Keratinocyte (primary cell): ENCODE measurements around the gene SREBF2. TPM values are rescaled to one million over a fixed set of nuclear protein-coding genes. Genes with fewer than 3 reads are reported as not detected.

Source experiments
- DNase-seq: peaks from one replicate; pipeline ENCODE4 v3.0.0-alpha.2; 2011; ENCODE audit warnings: low read depth, missing footprints, low spot score
- FAIRE-seq: peaks from 2 replicates; lab custom pipeline; 2011; peaks lifted over from hg19 to GRCh38; lab: Jason Lieb, UNC
- H2AFZ ChIP-seq: 2 replicates; pipeline ENCODE4 v1.6.0; 2012; ENCODE audit warnings: low read length, control low read depth, inconsistent platforms; ENCODE audit not compliant: control insufficient read depth
- H3K27ac ChIP-seq: 2 replicates; pipeline ENCODE4 v1.5.1; 2011; ENCODE audit warnings: low read length; ENCODE audit not compliant: control insufficient read depth, insufficient read depth
- H3K27me3 ChIP-seq: 3 replicates; pipeline ENCODE4 v1.6.0; 2011; ENCODE audit warnings: low read length; ENCODE audit not compliant: control insufficient read depth, insufficient read depth; ENCODE audit errors: extremely low read depth
- H3K36me3 ChIP-seq, 2 experiments: 2 replicates in 1 of 2; 3 replicates in 1 of 2; pipeline ENCODE4 v1.5.1; 2011; ENCODE audit warnings: low read length in 2 of 2, mild to moderate bottlenecking in 1 of 2; ENCODE audit not compliant: control insufficient read depth in 2 of 2, insufficient read depth in 2 of 2; ENCODE audit errors: extremely low read depth in 1 of 2
- H3K4me1 ChIP-seq: 3 replicates; pipeline ENCODE4 v1.5.1; 2011; ENCODE audit warnings: low read length; ENCODE audit not compliant: control insufficient read depth, insufficient read depth; ENCODE audit errors: extremely low read depth
- H3K4me2 ChIP-seq: 3 replicates; pipeline ENCODE4 v1.6.0; 2011; ENCODE audit warnings: low read depth, low read length; ENCODE audit not compliant: control insufficient read depth, insufficient read depth; ENCODE audit errors: extremely low read depth
- H3K4me3 ChIP-seq, 3 experiments: fragments of 200-600 bp in 1 of 3; sonication (generic) in 1 of 3; 2 replicates in 2 of 3; 3 replicates in 1 of 3; pipeline ENCODE4 v1.5.1; 2011 to 2016; ENCODE audit warnings: low read length in 3 of 3, mild to moderate bottlenecking in 3 of 3, control low read depth in 2 of 3, inconsistent platforms in 1 of 3, low read depth in 1 of 3, mixed read lengths in 1 of 3, mixed run types in 1 of 3, moderate library complexity in 1 of 3; ENCODE audit not compliant: control insufficient read depth in 2 of 3, insufficient read depth in 2 of 3; ENCODE audit errors: extremely low read depth in 1 of 3
- H3K79me2 ChIP-seq: 2 replicates; pipeline ENCODE4 v1.6.0; 2012; ENCODE audit warnings: low read length; ENCODE audit not compliant: control insufficient read depth, insufficient read depth
- H3K9ac ChIP-seq: 3 replicates; pipeline ENCODE4 v1.6.0; 2011; ENCODE audit warnings: low read length; ENCODE audit not compliant: control insufficient read depth, insufficient read depth; ENCODE audit errors: extremely low read depth
- H3K9me1 ChIP-seq: 3 replicates; pipeline ENCODE4 v1.6.0; 2011; ENCODE audit warnings: low read length; ENCODE audit not compliant: control insufficient read depth, insufficient read depth; ENCODE audit errors: extremely low read depth
- H3K9me3 ChIP-seq: 2 replicates; pipeline ENCODE4 v1.5.1; 2012; ENCODE audit warnings: low read depth, low read length; ENCODE audit not compliant: control insufficient read depth
- H4K20me1 ChIP-seq: 3 replicates; pipeline ENCODE4 v1.6.0; 2011; ENCODE audit warnings: low read length; ENCODE audit not compliant: control insufficient read depth, insufficient read depth; ENCODE audit errors: extremely low read depth
- CTCF ChIP-seq, 3 experiments: IDR thresholded peaks in 1 of 3; conservative IDR thresholded peaks in 1 of 3; optimal IDR thresholded peaks in 1 of 3; 2 replicates in 2 of 3; 3 replicates in 1 of 3; pipeline versions ENCODE3 to v1.5.1; 2011; ENCODE audit warnings: low read length in 3 of 3, mild to moderate bottlenecking in 3 of 3, moderate library complexity in 2 of 3, control low read depth in 1 of 3, inconsistent platforms in 1 of 3; ENCODE audit not compliant: insufficient read depth in 2 of 3; ENCODE audit errors: extremely low read depth in 1 of 3
- EZH2 ChIP-seq: IDR thresholded peaks from one replicate; pipeline ENCODE4 v1.6.1; 2012; ENCODE audit warnings: inconsistent platforms, mild to moderate bottlenecking, low read length, moderate library complexity
- dilution Hi-C: fragments of 300-500 bp; cut with MboI; formaldehyde crosslinking; loops from one replicate; pipeline ENCODE4 v1.7.0; 2020; ENCODE audit warnings: low sequenced_read_pairs; ENCODE audit not compliant: extremely low pct_ligation_motif_present
- polyA plus RNA-seq, 5 experiments: library from polyadenylated mRNA; depleted of rRNA in 3 of 5; stranded (reverse) in 3 of 5; stranded (forward) in 1 of 5; unstranded in 1 of 5; fragments of >200 nt; gene quantifications; 1 replicate in 1 of 5; 2 replicates in 3 of 5; 3 replicates in 1 of 5; pipeline versions ENCODE4 v1.2.1 to v1.2.3, GENCODE V29; 2011 to 2012; ENCODE audit warnings: missing spikeins in 2 of 5, low read depth in 1 of 5, low replicate concordance in 1 of 5
- small RNA-seq, 3 experiments: library from RNA; depleted of rRNA; stranded (forward); fragments of <200 nt; gene quantifications; one replicate each; pipeline ENCODE3, GENCODE V24; 2012; ENCODE audit warnings: low read depth in 3 of 3, low replicate concordance in 1 of 3; ENCODE audit not compliant: insufficient read length in 3 of 3

SREBF2 gene
- polyA plus RNA-seq, 1 donor (not counting 4 experiments of a cell fraction or from before 2014, with no cell fraction given), result 57.5 TPM

- Histone ChIP-seq H4K20me1 (no peaks in the 10 kb centered on the region), H3K27ac (no peak within 1 kb of the TSS), H3K36me3 (no peaks in the 10 kb centered on the region), H3K9me1 (no peaks in the 10 kb centered on the region), H3K9ac (no peak within 1 kb of the TSS), H2AFZ (no peak within 1 kb of the TSS), H3K9me3 (no peaks in the 10 kb centered on the region), H3K4me1 (peaks cover 4% of the 10 kb centered on the region), H3K4me2 (no peak within 1 kb of the TSS), H3K4me3 (no peak within 1 kb of the TSS), H3K79me2 (no peaks in the 10 kb centered on the region), H3K27me3 (no peaks in the 10 kb centered on the region)
- no peak for TF ChIP-seq CTCF (optimal IDR thresholded peaks at IDR 0.05 in 1 of 3, IDR thresholded peaks at IDR 0.05 in 1 of 3, conservative IDR thresholded peaks at IDR 0.05 in 1 of 3; ENCODE audit: extremely low read depth in 1 of 3, insufficient read depth in 2 of 3, low read length in 3 of 3)
- TF ChIP-seq EZH2, result no peak
- FAIRE-seq, result no peak
- dilution Hi-C loops, result no loop called here
- DNase-seq, result no peak
Observed at GRCh38 chr22:41951898-41952474, 119.1 kb downstream of the SREBF2 start, which contains the start of gene SMIM45. SMIM45 (plus strand) TSS chr22:41952150.

- no peaks in the 10 kb centered on the region for H3K4me1 ChIP-seq
- no peak overlapping the region for H3K4me3 ChIP-seq
- no peak for TF ChIP-seq CTCF (optimal IDR thresholded peaks at IDR 0.05 in 1 of 3, IDR thresholded peaks at IDR 0.05 in 1 of 3, conservative IDR thresholded peaks at IDR 0.05 in 1 of 3; ENCODE audit: extremely low read depth in 1 of 3, insufficient read depth in 2 of 3, low read length in 3 of 3)
- TF ChIP-seq EZH2, result no peak
- no peak overlapping the region for H3K27ac ChIP-seq
- DNase-seq (no peak), FAIRE-seq (no peak)
- no peaks in the 10 kb centered on the region for H3K27me3 ChIP-seq
- H3K79me2 ChIP-seq, result no peaks in the 10 kb centered on the region
- H3K9me3 ChIP-seq, result no peaks in the 10 kb centered on the region
- H3K4me2 ChIP-seq, result no peak overlapping the region
- H2AFZ ChIP-seq, result no peak overlapping the region
- dilution Hi-C loops, result no loop called here
- no peaks in the 10 kb centered on the region for H3K9me1 ChIP-seq
- no peak overlapping the region for H3K9ac ChIP-seq
- H3K36me3 ChIP-seq, result no peaks in the 10 kb centered on the region
- H4K20me1 ChIP-seq, result no peaks in the 10 kb centered on the region
Observed at GRCh38 chr22:41952713-41953112, 119.8 kb downstream of the SREBF2 start.

Small RNA genes lying within 50 kb of the gene (small RNA-seq; reads per million reads assigned to genes)
- gene MIR33A, result 7.1 to 562 (median 261) reads per million in 3 experiments

Other genes with a start within 250 kb of the SREBF2 start
- gene PMM1, start 243.3 kb upstream of the SREBF2 start, polyA plus RNA-seq, result 39.6 to 52.2 TPM (median 47.1 TPM) in 3 replicates
- 32.8 to 43.1 TPM (median 39.6 TPM) in 3 replicates for gene DESI1, start 212.1 kb upstream of the SREBF2 start, polyA plus RNA-seq
- 162 to 247 TPM (median 244 TPM) in 3 replicates for gene XRCC6, start 211.8 kb upstream of the SREBF2 start, polyA plus RNA-seq
- 230 to 277 TPM (median 251 TPM) in 3 replicates for gene SNU13, start 144.2 kb upstream of the SREBF2 start, polyA plus RNA-seq
- 0.10 TPM in 1 of 3 replicates, not detected in the others for gene MEI1, start 133.6 kb upstream of the SREBF2 start, polyA plus RNA-seq
- 3.5 to 6.3 TPM (median 4.1 TPM) in 3 replicates for gene CCDC134, start 32.4 kb upstream of the SREBF2 start, polyA plus RNA-seq
- not detected in 3 replicates for gene SHISA8, start 82.0 kb downstream of the SREBF2 start, polyA plus RNA-seq
- gene TNFRSF13C, start 93.7 kb downstream of the SREBF2 start, polyA plus RNA-seq, result 0.03 to 0.08 TPM (median 0.06 TPM) in 3 replicates
- gene CENPM, start 114.0 kb downstream of the SREBF2 start, polyA plus RNA-seq, result 1.3 to 10.1 TPM (median 4.8 TPM) in 3 replicates
- gene SEPTIN3, start 136.3 kb downstream of the SREBF2 start, polyA plus RNA-seq, result 0.05 to 0.07 TPM (median 0.06 TPM) in 3 replicates
- 0.04 to 0.07 TPM in 2 of 3 replicates, not detected in the other for gene WBP2NL, start 165.7 kb downstream of the SREBF2 start, polyA plus RNA-seq
- gene NAGA, start 237.7 kb downstream of the SREBF2 start, polyA plus RNA-seq, result 17.0 to 20.9 TPM (median 20.5 TPM) in 3 replicates
- gene PHETA2, start 241.1 kb downstream of the SREBF2 start, polyA plus RNA-seq, result 0.80 to 2.2 TPM (median 1.4 TPM) in 3 replicates
- 21.1 to 30.0 TPM (median 21.6 TPM) in 3 replicates for gene SMDT1, start 246.6 kb downstream of the SREBF2 start, polyA plus RNA-seq